HG03469 (cell line): ENCODE measurements around the gene ACACA.

Experiments
- ATAC-seq: cut with Tn5 transposase; IDR thresholded peaks from one replicate; pipeline ENCODE4 v1.9.1; 2021; ENCODE audit warnings: mild to moderate bottlenecking, moderate library complexity, moderate number of reproducible peaks; ENCODE audit not compliant: unreplicated experiment

Gene ACACA

GRCh38 chr17:37399265-37399803, 7.3 kb downstream of the ACACA start:
- ATAC-seq = no peak

GRCh38 chr17:37393352-37393751, 13.3 kb downstream of the ACACA start:
- no peak for ATAC-seq

- ATAC-seq = no peak
These were observed 14.5 kb downstream of the ACACA start for GRCh38 chr17:37392024-37392590.

DNA sequence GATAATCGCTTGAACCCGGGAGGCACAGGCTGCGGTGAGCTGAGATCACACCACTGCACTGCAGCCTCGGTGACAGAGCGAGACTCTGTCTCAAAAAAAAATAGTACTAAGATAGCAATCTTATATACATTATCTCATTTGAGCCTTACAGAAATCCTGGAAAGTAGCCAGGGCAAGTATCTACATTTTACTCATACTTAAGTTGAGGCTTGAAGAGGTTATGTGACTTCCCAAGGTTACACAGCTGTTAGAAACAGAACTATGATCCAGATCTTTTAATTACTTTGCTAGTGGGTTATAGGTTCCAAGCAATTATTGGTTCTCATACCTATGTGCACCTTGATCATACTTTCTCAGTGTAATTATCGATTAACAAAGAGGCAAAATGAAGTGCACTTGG, 15.5 kb downstream of the ACACA start:
- ATAC-seq = no peak

DNA sequence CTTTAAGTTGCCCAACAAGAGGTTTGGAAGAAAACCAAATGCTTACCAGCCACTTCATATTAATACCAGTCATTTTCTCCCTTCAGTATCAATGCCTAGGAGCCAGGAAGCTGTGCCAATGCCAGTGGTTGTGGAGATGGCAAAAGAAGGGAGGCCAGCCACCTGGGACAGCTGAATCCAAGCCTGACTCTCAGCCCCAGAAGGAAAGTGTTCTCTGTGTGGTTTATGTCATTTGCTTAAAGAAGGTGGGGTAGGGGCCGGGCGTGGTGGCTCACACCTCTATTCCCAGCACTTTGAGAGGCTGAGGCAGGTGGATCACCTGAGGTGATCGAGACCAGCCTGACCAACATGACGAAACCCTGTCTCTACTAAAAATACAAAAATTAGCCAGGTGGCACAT, 17.5 kb downstream of the ACACA start:
- ATAC-seq = no peak

DNA sequence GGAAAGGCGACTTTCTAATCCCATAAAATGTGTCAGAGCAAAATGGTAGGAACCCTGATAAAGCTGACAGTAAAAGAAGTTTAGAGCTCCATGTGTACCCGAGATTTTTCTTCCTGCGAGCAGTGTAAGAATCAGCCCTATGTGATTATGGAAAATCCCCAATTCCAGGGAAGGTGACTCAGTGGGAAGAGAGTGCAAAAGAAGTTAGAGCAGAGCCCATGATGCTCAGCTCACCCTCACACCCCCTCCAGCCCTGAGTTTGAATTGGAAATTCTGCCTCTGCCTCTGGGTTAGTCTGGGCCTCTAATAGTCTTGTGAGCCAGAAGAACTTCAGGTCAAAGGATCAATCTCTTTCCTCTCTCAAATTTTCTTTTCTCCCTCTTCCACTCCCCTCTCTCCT, 18.4 kb downstream of the ACACA start:
- no peak for ATAC-seq

DNA sequence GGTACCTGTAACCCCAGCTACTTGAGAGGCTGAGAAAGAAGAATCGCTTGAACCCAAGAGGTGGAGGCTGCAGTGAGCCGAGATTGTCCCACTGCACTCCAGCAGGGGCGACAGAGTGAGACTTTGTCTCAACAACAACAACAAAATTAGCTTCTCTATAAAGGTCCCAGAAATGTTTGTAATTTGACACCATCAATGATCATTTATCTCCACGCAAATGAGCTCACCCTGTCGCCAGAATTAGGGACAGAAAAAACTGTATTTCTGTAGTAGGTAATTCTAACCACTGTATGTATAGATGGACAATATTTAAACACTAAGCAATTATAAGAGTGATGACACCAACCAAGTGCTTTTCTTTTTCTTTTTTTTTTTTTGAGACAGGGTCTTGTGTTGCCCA, 20.2 kb downstream of the ACACA start:
- no peak for ATAC-seq

DNA sequence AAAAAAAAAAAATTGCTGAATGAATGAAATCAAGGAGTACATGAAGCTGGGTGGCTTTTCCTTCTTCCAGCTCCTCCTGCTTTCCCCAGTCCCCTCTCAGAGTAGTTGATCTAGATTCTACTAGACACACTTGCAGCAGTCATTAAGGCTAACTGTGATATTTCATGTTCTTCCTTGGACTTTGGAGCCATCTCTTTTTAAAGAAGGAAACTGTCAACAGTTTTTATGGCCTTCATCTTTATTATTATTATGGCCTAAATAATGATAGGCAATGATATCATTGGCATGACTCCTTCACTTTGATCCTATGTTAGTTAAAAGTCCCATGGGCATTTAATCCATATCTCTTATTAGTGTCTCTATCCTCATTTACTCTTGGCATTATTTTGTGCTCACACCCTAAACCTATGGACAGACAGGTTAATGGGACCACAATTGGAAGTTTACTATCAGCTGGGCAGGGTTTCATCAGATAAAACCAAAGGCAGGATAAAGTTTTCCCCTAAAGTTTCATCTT, 21.1 kb downstream of the ACACA start:
- no peak for ATAC-seq

- ATAC-seq = no peak
These were observed 22.0 kb downstream of the ACACA start for GRCh38 chr17:37384560-37385149.

GRCh38 chr17:37382056-37382455, 24.6 kb downstream of the ACACA start:
- no peak for ATAC-seq

- ATAC-seq = no peak
These were observed 30.9 kb downstream of the ACACA start, which contains the start of gene C17orf78 for GRCh38 chr17:37375706-37376105. C17orf78 (plus strand) TSS chr17:37375985; CDS start chr17:37376093, 108 bp downstream.

GRCh38 chr17:37373530-37374159, 33.0 kb downstream of the ACACA start:
- no peak for ATAC-seq

DNA sequence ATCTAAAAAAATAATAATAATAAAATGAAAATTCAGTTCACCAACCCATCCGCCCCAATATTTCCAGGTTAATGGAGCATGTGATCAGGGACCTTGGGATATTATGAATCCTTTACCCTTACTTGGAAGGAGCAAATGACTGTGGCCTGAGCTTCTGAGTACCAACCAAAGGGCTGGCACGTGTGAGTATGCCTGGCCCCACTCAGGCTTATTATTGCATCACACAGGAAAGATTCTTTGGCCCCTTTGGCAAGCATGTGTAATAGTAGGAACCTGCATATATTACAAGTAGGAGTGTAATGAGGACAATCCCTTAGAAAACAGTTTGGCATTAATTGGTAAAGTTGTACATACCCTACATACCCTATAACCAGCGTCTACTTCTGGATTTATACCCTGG, 38.1 kb downstream of the ACACA start:
- ATAC-seq = no peak

- no peak for ATAC-seq
These were observed 41.0 kb downstream of the ACACA start for GRCh38 chr17:37365589-37365988.

- no peak for ATAC-seq
These were observed 45.1 kb downstream of the ACACA start for GRCh38 chr17:37361543-37361942.

- ATAC-seq = no peak
These were observed 46.0 kb downstream of the ACACA start for GRCh38 chr17:37360632-37361031.

DNA sequence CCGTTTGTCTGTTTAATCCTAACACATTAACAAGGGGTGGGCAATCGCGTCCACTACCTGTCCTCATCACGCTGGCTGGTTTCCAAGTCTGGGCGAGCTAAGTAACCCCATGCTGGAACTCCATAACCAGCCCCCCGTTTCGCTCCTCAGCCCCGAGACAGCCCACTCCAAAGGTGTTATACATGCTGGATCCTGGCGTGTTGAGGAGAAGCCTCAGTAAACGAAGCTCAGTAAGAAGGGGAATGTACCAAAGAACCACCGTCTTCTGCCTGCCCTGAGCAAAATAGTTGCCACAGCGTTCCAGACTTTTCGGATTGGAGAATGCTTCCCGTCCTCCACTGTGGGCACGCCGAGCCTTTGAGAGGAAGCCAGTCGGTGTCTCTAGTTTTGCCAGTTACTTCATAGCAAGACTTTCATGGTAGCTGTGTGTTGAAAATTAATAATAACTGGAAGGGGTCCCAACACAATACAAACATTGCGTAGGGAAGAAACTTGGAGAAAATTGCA, 46.9 kb downstream of the ACACA start:
- no peak for ATAC-seq

GRCh38 chr17:37358830-37359681, 47.6 kb downstream of the ACACA start:
- peak; percentile 75 for ATAC-seq

DNA sequence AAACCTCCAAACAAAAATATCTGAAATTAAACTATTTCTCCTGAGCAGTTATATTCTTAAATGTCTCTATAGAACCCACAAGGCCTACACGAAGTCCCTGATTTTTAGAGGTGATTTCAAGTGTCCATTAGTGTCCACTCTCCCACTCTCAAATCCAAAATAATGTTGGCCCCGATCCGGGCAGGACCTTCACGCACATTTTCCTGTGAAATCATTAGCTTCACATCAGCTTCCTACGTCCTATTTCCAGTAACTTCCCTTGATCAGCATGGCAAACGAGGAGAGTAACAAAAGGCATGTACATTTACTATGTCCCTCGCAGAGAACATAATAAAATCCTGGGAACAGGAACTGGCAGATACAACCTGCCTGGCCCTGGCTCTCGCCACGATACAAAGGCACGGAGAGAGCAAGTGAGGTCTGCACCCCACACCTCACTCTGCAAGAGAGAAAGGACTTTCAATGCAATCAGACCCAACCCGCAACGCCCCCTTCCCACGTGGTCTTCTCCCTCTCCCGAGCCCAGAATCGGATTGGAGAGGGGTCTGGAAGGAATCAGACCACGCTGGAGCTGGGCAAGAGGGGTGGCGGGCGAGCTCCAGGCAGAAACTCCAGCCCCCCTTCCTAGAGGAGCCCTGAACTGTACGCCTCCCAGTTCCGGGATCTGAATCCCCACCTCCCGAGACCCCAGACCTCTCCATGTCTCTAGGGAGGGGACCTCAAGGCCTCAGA, 48.4 kb downstream of the ACACA start:
- no peak for ATAC-seq
